HCT116 (cell line): ENCODE data around the gene ESR1. TPM values are rescaled to one million over a fixed set of nuclear protein-coding genes. Genes with fewer than 3 reads are reported as not detected.

Experiments
- ATAC-seq: fragments of 200-7000 bp; cut with Tn5 transposase; 2 replicates; pipeline ENCODE4 v1.9.1; 2020; ENCODE audit warnings: mild to moderate bottlenecking, moderate library complexity
- BruUV-seq: library from RNA; stranded (reverse); fragments of 400-500 nt; replicated peaks from 2 replicates; lab custom pipeline; 2021; lab: Mats Ljungman, UMichigan
- CTCF ChIA-PET: fragments of 300-600 bp; sonication (Branson Sonifier 250); formaldehyde crosslinking; loops from one replicate; lab custom pipeline; 2021; ENCODE audit warnings: antibody characterized with exemption; lab: Charles Lee
- POLR2A ChIA-PET: fragments of 300-600, 350-600 bp; sonication (Branson Sonifier 250); formaldehyde crosslinking; loops from one replicate; lab custom pipeline; 2021; ENCODE audit warnings: antibody characterized with exemption; lab: Charles Lee
- RAD21 ChIA-PET, 2 experiments: fragments of 300-600 bp; sonication (Branson Sonifier 250); formaldehyde crosslinking; loops; one replicate each; lab custom pipeline; 2023; ENCODE audit warnings: low total read pairs in 2 of 2; ENCODE audit not compliant: uncharacterized antibody in 2 of 2, unreplicated experiment in 2 of 2, low non-redundant PET in 1 of 2; lab: Charles Lee
- DNase-seq: peaks from one replicate; pipeline ENCODE4 v3.0.0-alpha.2; 2010; ENCODE audit warnings: low read depth, low spot score
- H2AFZ ChIP-seq: fragments of 200-600 bp; shearing (Covaris generic), sonication (generic); 2 replicates; pipeline ENCODE4 v1.6.1; 2017; ENCODE audit warnings: low read depth, mixed run types, mixed read lengths, antibody characterized with exemption, low read length; ENCODE audit not compliant: poor library complexity, severe bottlenecking
- H3K27ac ChIP-seq: 2 replicates; pipeline ENCODE4 v1.5.1; 2012; ENCODE audit warnings: low read depth, low read length
- H3K27me3 ChIP-seq: fragments of 200-600 bp; sonication (generic); 2 replicates; pipeline ENCODE4 v1.6.1; 2016; ENCODE audit warnings: mixed run types, low read length, mixed read lengths; ENCODE audit not compliant: insufficient read depth
- H3K36me3 ChIP-seq, 2 experiments: fragments of 200-500 bp in 1 of 2; fragments of 200-600 bp in 1 of 2; sonication (Bioruptor generic) in 1 of 2; sonication (generic) in 1 of 2; 2 replicates each; pipeline versions ENCODE4 v1.5.1 to v1.6.1; 2014 to 2016; ENCODE audit warnings: low read length in 2 of 2, inconsistent platforms in 1 of 2, mixed read lengths in 1 of 2, mixed run types in 1 of 2; ENCODE audit not compliant: insufficient read depth in 2 of 2, control insufficient read depth in 1 of 2
- H3K4me1 ChIP-seq, 2 experiments: fragments of 200-600 bp in 1 of 2; sonication (generic) in 1 of 2; 2 replicates each; pipeline versions ENCODE4 v1.5.1 to v1.6.1; 2012 to 2017; ENCODE audit warnings: low read length in 2 of 2, inconsistent platforms in 1 of 2, mild to moderate bottlenecking in 1 of 2, mixed read lengths in 1 of 2, mixed run types in 1 of 2, moderate library complexity in 1 of 2; ENCODE audit not compliant: insufficient read depth in 2 of 2, control insufficient read depth in 1 of 2
- H3K4me2 ChIP-seq: fragments of 200-600 bp; sonication (generic); 2 replicates; pipeline ENCODE4 v1.6.1; 2017; ENCODE audit warnings: mixed run types, low read length, mixed read lengths
- H3K4me3 ChIP-seq, 2 experiments: fragments of 200-600 bp in 1 of 2; sonication (generic) in 1 of 2; replicated peaks in 1 of 2; 2 replicates each; pipeline ENCODE4 v1.5.1; 2011 to 2016; ENCODE audit warnings: low read length in 2 of 2, control low read depth in 1 of 2, low read depth in 1 of 2, mild to moderate bottlenecking in 1 of 2, mixed read lengths in 1 of 2, mixed run types in 1 of 2
- H3K79me2 ChIP-seq: fragments of 200-600 bp; sonication (generic); 2 replicates; pipeline ENCODE4 v1.6.1; 2017; ENCODE audit warnings: mild to moderate bottlenecking, mixed run types, low read length, moderate library complexity, mixed read lengths; ENCODE audit not compliant: insufficient read depth
- H3K9ac ChIP-seq: fragments of 200-600 bp; sonication (generic); 2 replicates; pipeline ENCODE4 v1.6.1; 2016; ENCODE audit warnings: low read length, mixed read lengths
- H3K9me2 ChIP-seq: fragments of 200-600 bp; sonication (generic), shearing (Covaris generic); 2 replicates; pipeline ENCODE4 v1.6.1; 2017; ENCODE audit warnings: mixed run types, mild to moderate bottlenecking, moderate library complexity; ENCODE audit not compliant: insufficient read depth
- H3K9me3 ChIP-seq, 2 experiments: fragments of 200-500 bp in 1 of 2; fragments of 200-600 bp in 1 of 2; sonication (Bioruptor generic) in 1 of 2; sonication (generic) in 1 of 2; 2 replicates each; pipeline ENCODE4 v1.6.1; 2014 to 2017; ENCODE audit warnings: low read length in 2 of 2, mixed read lengths in 2 of 2, inconsistent platforms in 1 of 2, low read depth in 1 of 2, mild to moderate bottlenecking in 1 of 2, mixed run types in 1 of 2, moderate library complexity in 1 of 2; ENCODE audit not compliant: control insufficient read depth in 1 of 2, insufficient read depth in 1 of 2
- H4K20me1 ChIP-seq: fragments of 200-600 bp; sonication (generic), shearing (Covaris generic); 2 replicates; pipeline ENCODE4 v1.6.1; 2017; ENCODE audit warnings: mixed run types, mild to moderate bottlenecking, moderate library complexity; ENCODE audit not compliant: insufficient read depth
- ATF3 ChIP-seq: IDR thresholded peaks from 2 replicates; pipeline ENCODE4 v1.6.1; 2012
- CBX3 ChIP-seq: IDR thresholded peaks from 2 replicates; pipeline ENCODE4 v1.6.1; 2012; ENCODE audit warnings: low read depth
- CTCF ChIP-seq, 3 experiments: fragments of 200-600 bp in 1 of 3; sonication (generic) in 1 of 3; IDR thresholded peaks in 2 of 3; conservative IDR thresholded peaks in 1 of 3; 2 replicates each; pipeline ENCODE4 v1.5.1; 2012 to 2017; ENCODE audit warnings: low read depth in 2 of 3, low read length in 2 of 3, antibody characterized with exemption in 1 of 3, borderline replicate concordance in 1 of 3, control low read depth in 1 of 3, mild to moderate bottlenecking in 1 of 3, mixed read lengths in 1 of 3, mixed run types in 1 of 3, moderate library complexity in 1 of 3; ENCODE audit not compliant: insufficient read depth in 1 of 3
- JUND ChIP-seq: IDR thresholded peaks from 2 replicates; pipeline ENCODE4 v1.6.1; 2012
- MAX ChIP-seq: IDR thresholded peaks from 2 replicates; pipeline ENCODE4 v1.6.1; 2012
- POLR2AphosphoS5 ChIP-seq: IDR thresholded peaks from 2 replicates; pipeline ENCODE4 v1.6.1; 2011; ENCODE audit warnings: mild to moderate bottlenecking, low read depth, low read length, moderate library complexity
- REST ChIP-seq: IDR thresholded peaks from 2 replicates; pipeline ENCODE4 v1.6.1; 2012; ENCODE audit warnings: low read depth
- ZBTB33 ChIP-seq: IDR thresholded peaks from 2 replicates; pipeline ENCODE4 v1.6.1; 2011; ENCODE audit warnings: mild to moderate bottlenecking, low read length, moderate library complexity; ENCODE audit not compliant: insufficient replicate concordance; ENCODE audit errors: extremely low read depth
- intact Hi-C: fragments of 100-400 bp; cut with micrococcal nuclease; formaldehyde crosslinking; loops from 2 replicates; pipeline ENCODE4 v1.10.0; 2022
- total RNA-seq: library from RNA; stranded (reverse); gene quantifications from one replicate; pipeline ENCODE4 v1.2.1, GENCODE V29; 2021; ENCODE audit not compliant: unreplicated experiment

Gene ESR1
- total RNA-seq, 1 experiment from 2014 or later = 0.17 TPM

GRCh38 chr6:151875524-151875923 is 68.0 kb downstream of the ESR1 start:
- RAD21 ChIA-PET = no interaction called here

More at GRCh38 chr6:151875524-151875923, 68.0 kb downstream of the ESR1 start:
- no peaks in the 10 kb centered on the region for H3K4me1 ChIP-seq
- BruUV-seq = no TSS peak
- H3K9ac ChIP-seq = no peak overlapping the region
- H3K9me3 ChIP-seq = no peaks in the 10 kb centered on the region
- H2AFZ ChIP-seq = no peak overlapping the region
- ATAC-seq (no peak), DNase-seq (no peak)
- no peak overlapping the region for H3K4me2 ChIP-seq
- H3K27me3 ChIP-seq = no peaks in the 10 kb centered on the region; the same call in 1 of the 2 replicates
- no peak overlapping the region for H3K4me3 ChIP-seq
- H4K20me1 ChIP-seq = no peaks in the 10 kb centered on the region
- H3K36me3 ChIP-seq = no peaks in the 10 kb centered on the region
- no peaks in the 10 kb centered on the region for H3K79me2 ChIP-seq
- CTCF ChIA-PET = no interaction called here
- intact Hi-C loops = no loop called here
- H3K9me2 ChIP-seq = no peaks in the 10 kb centered on the region
- H3K27ac ChIP-seq = no peak overlapping the region
- POLR2A ChIA-PET = no interaction called here
- TF ChIP-seq CBX3 (no peak), POLR2AphosphoS5 (no peak), ATF3 (no peak), CTCF (IDR thresholded peaks at IDR 0.05 in 2 of 3, conservative IDR thresholded peaks at IDR 0.05 in 1 of 3; ENCODE audit: borderline replicate concordance in 1 of 3, insufficient read depth in 1 of 3, low read depth in 2 of 3, low read length in 2 of 3) (no peak), MAX (no peak), ZBTB33 (no peak), REST (no peak), JUND (no peak)
